GM23338 (cell line): Measurements from ENCODE around the gene RESP18. TPM values are rescaled to one million over a fixed set of nuclear protein-coding genes. Genes with fewer than 3 reads are reported as not detected.

Experiments used
- ATAC-seq: fragments of 200-7000 bp; cut with Tn5 transposase; 3 replicates; pipeline ENCODE4 v1.9.1; 2020
- DNase-seq: peaks from one replicate; pipeline ENCODE4 v3.0.0-alpha.2; 2015; ENCODE audit warnings: low spot score
- H2AFZ ChIP-seq: fragments of 200-600 bp; sonication (generic); 2 replicates; pipeline ENCODE4 v1.8.0; 2016; ENCODE audit warnings: antibody characterized with exemption, mild to moderate bottlenecking, moderate library complexity
- H3F3A ChIP-seq: fragments of 200-600 bp; sonication (generic); replicated peaks from 2 replicates; pipeline ENCODE4 v1.8.0; 2017; ENCODE audit warnings: antibody characterized with exemption, mixed run types, low read depth
- H3K27ac ChIP-seq: fragments of 200-600 bp; sonication (generic); 2 replicates; pipeline ENCODE4 v1.6.1; 2016; ENCODE audit warnings: low read depth
- H3K27me3 ChIP-seq: fragments of 200-600 bp; sonication (generic); 2 replicates; pipeline ENCODE4 v1.8.0; 2016; ENCODE audit warnings: mild to moderate bottlenecking, mixed run types, moderate library complexity; ENCODE audit not compliant: insufficient read depth
- H3K36me3 ChIP-seq: fragments of 200-600 bp; sonication (generic); 2 replicates; pipeline ENCODE4 v1.8.0; 2016; ENCODE audit warnings: mild to moderate bottlenecking; ENCODE audit not compliant: insufficient read depth
- H3K4me1 ChIP-seq: fragments of 200-600 bp; sonication (generic); 2 replicates; pipeline ENCODE4 v1.8.0; 2016; ENCODE audit warnings: mild to moderate bottlenecking, moderate library complexity; ENCODE audit not compliant: insufficient read depth
- H3K4me2 ChIP-seq: fragments of 200-600 bp; sonication (generic); 2 replicates; pipeline ENCODE4 v1.7.1; 2017; ENCODE audit warnings: mixed run types
- H3K4me3 ChIP-seq: fragments of 200-600 bp; sonication (generic); 2 replicates; pipeline ENCODE4 v1.6.1; 2016; ENCODE audit warnings: mixed run types
- H3K79me2 ChIP-seq: fragments of 200-600 bp; sonication (generic); replicated peaks from 2 replicates; pipeline ENCODE4 v1.8.0; 2017; ENCODE audit warnings: mild to moderate bottlenecking; ENCODE audit not compliant: insufficient read depth
- H3K9me2 ChIP-seq: fragments of 200-600 bp; sonication (generic); 2 replicates; pipeline ENCODE4 v1.8.0; 2017; ENCODE audit not compliant: insufficient read depth
- H4K20me1 ChIP-seq: fragments of 200-600 bp; sonication (generic); replicated peaks from 2 replicates; pipeline ENCODE4 v1.8.0; 2017; ENCODE audit warnings: mild to moderate bottlenecking; ENCODE audit not compliant: insufficient read depth
- H3K27ac Mint-ChIP-seq: 2 replicates; pipeline ENCODE4 v1.8.0; 2020; ENCODE audit warnings: inconsistent platforms, mild to moderate bottlenecking, moderate library complexity, mixed read lengths
- H3K27me3 Mint-ChIP-seq: 3 replicates; pipeline ENCODE4 v1.8.0; 2022; ENCODE audit warnings: low read depth, mild to moderate bottlenecking, moderate library complexity, mixed read lengths, inconsistent platforms; ENCODE audit not compliant: insufficient read depth, poor library complexity
- H3K36me3 Mint-ChIP-seq: 3 replicates; pipeline ENCODE4 v1.8.0; 2021; ENCODE audit warnings: low read depth, mild to moderate bottlenecking, inconsistent platforms, moderate library complexity, mixed read lengths
- H3K4me1 Mint-ChIP-seq: 3 replicates; pipeline ENCODE4 v1.8.0; 2020; ENCODE audit warnings: mild to moderate bottlenecking, inconsistent platforms, mixed read lengths
- H3K4me3 Mint-ChIP-seq: 3 replicates; pipeline ENCODE4 v1.8.0; 2021; ENCODE audit warnings: moderate library complexity, mild to moderate bottlenecking, inconsistent platforms, mixed read lengths
- H3K9me3 Mint-ChIP-seq: 3 replicates; pipeline ENCODE4 v1.8.0; 2020; ENCODE audit warnings: moderate library complexity, mild to moderate bottlenecking, inconsistent platforms, mixed read lengths
- CREB1 ChIP-seq: fragments of 250-450 bp; sonication (Bioruptor Pico); IDR thresholded peaks from 2 replicates; pipeline ENCODE4 v1.5.0; 2020; ENCODE audit warnings: low read depth, mild to moderate bottlenecking, moderate library complexity
- CTCF ChIP-seq, 2 experiments: fragments of 200-600 bp in 1 of 2; sonication (generic) in 1 of 2; conservative IDR thresholded peaks; 2 replicates each; pipeline versions ENCODE4 v1.5.1 to v1.6.1; 2016 to 2017; ENCODE audit warnings: antibody characterized with exemption in 2 of 2, low read depth in 2 of 2, mild to moderate bottlenecking in 2 of 2, moderate library complexity in 1 of 2
- ETS1 ChIP-seq: IDR thresholded peaks from 2 replicates; pipeline ENCODE4 v1.6.1; 2016; ENCODE audit warnings: antibody characterized with exemption
- EZH2phosphoT487 ChIP-seq: fragments of 200-600 bp; sonication (generic); IDR thresholded peaks from one replicate; pipeline ENCODE4 v1.8.1; 2018; ENCODE audit warnings: antibody characterized with exemption; ENCODE audit not compliant: unreplicated experiment
- JUNB ChIP-seq: IDR thresholded peaks from one replicate; pipeline ENCODE4 v1.6.1; 2016; ENCODE audit warnings: antibody characterized with exemption; ENCODE audit not compliant: unreplicated experiment
- POLR2AphosphoS5 ChIP-seq: IDR thresholded peaks from 2 replicates; pipeline ENCODE4 v1.6.1; 2016; ENCODE audit warnings: antibody characterized with exemption, low read depth
- STAT1 ChIP-seq: IDR thresholded peaks from one replicate; pipeline ENCODE4 v1.6.1; 2016; ENCODE audit warnings: antibody characterized with exemption; ENCODE audit not compliant: unreplicated experiment
- ZNF114 ChIP-seq: fragments of 250-450 bp; sonication (Bioruptor Pico); IDR thresholded peaks from 2 replicates; pipeline ENCODE4 v1.5.0; 2020; ENCODE audit warnings: mild to moderate bottlenecking, moderate library complexity
- ZNF331 ChIP-seq: fragments of 250-450 bp; sonication (Bioruptor Pico); IDR thresholded peaks from 2 replicates; pipeline ENCODE4 v1.5.0; 2020; ENCODE audit warnings: low read depth, mild to moderate bottlenecking, moderate library complexity
- ZNF462 ChIP-seq: fragments of 250-450 bp; sonication (Bioruptor Pico); IDR thresholded peaks from 2 replicates; pipeline ENCODE4 v1.5.0; 2020; ENCODE audit warnings: mild to moderate bottlenecking, moderate library complexity
- polyA plus RNA-seq: library from polyadenylated mRNA; unstranded; fragments of >200 nt; fragmentation: Nextera tagmentation; extraction: Ambion mirVana; gene quantifications from 2 replicates; pipeline ENCODE4 v1.2.1, GENCODE V29; 2016
- total RNA-seq: library from RNA; depleted of rRNA; stranded (reverse); fragments of >200 nt; shearing (Covaris generic); gene quantifications from 2 replicates; pipeline ENCODE4 v1.2.3, GENCODE V29; 2014

Gene RESP18
- total and polyA plus RNA-seq, 2 experiments from 2014 or later = not detected

GRCh38 chr2:219306047-219306446 is 26.5 kb downstream of the RESP18 start:
- H3K4me3 Mint-ChIP-seq = no peak overlapping the region
- H3K4me1 Mint-ChIP-seq = peaks cover 16% of the 10 kb centered on the region
- no peak overlapping the region for H3K27ac Mint-ChIP-seq
- Histone ChIP-seq H3K4me3 (no peak overlapping the region), H3K27me3 (peaks cover 16% of the 10 kb centered on the region), H3K79me2 (no peaks in the 10 kb centered on the region), H3K4me2 (no peak overlapping the region), H3K4me1 (peaks cover 17% of the 10 kb centered on the region), H4K20me1 (peaks cover 12% of the 10 kb centered on the region), H3F3A (peaks cover 4% of the 10 kb centered on the region; the same call in 1 of the 2 replicates), H3K27ac (no peak overlapping the region), H3K9me2 (no peaks in the 10 kb centered on the region), H2AFZ (no peak overlapping the region), H3K36me3 (no peaks in the 10 kb centered on the region)
- DNase-seq = no peak
- TF ChIP-seq CTCF (conservative IDR thresholded peaks at IDR 0.05; ENCODE audit: low read depth in 2 of 2) (no peak), ZNF331 (CRISPR knock-in tag) (no peak), POLR2AphosphoS5 (no peak), CREB1 (no peak)
- no peak for ATAC-seq
- H3K36me3 Mint-ChIP-seq = no peaks in the 10 kb centered on the region
- peaks cover 11% of the 10 kb centered on the region for H3K27me3 Mint-ChIP-seq
- H3K9me3 Mint-ChIP-seq = no peaks in the 10 kb centered on the region; the same call in 2 of the 3 replicates

- Histone ChIP-seq H3K79me2 (no peaks in the 10 kb centered on the region), H3K4me2 (no peak overlapping the region), H3K9me2 (no peaks in the 10 kb centered on the region), H3K4me3 (no peak overlapping the region), H3F3A (peaks cover 4% of the 10 kb centered on the region; the same call in 1 of the 2 replicates), H4K20me1 (peaks cover 12% of the 10 kb centered on the region), H3K4me1 (peaks cover 8% of the 10 kb centered on the region), H2AFZ (no peak overlapping the region), H3K27me3 (peaks cover 16% of the 10 kb centered on the region), H3K36me3 (no peaks in the 10 kb centered on the region), H3K27ac (no peak overlapping the region)
- Mint-ChIP-seq H3K4me3 (no peak overlapping the region), H3K27me3 (peaks cover 13% of the 10 kb centered on the region), H3K9me3 (no peaks in the 10 kb centered on the region; the same call in 2 of the 3 replicates), H3K27ac (no peak overlapping the region), H3K4me1 (peaks cover 14% of the 10 kb centered on the region), H3K36me3 (no peaks in the 10 kb centered on the region)
- ATAC-seq (no peak), DNase-seq (no peak)
- TF ChIP-seq ZNF462 (CRISPR knock-in tag) (no peak), JUNB (no peak), STAT1 (no peak), EZH2phosphoT487 (no peak), ZNF114 (CRISPR knock-in tag) (no peak), CTCF (conservative IDR thresholded peaks at IDR 0.05; ENCODE audit: low read depth in 2 of 2) (no peak), ETS1 (no peak), POLR2AphosphoS5 (no peak)
These were observed 28.3 kb downstream of the RESP18 start for GRCh38 chr2:219304223-219304622.
